Epithelial cell of prostate (primary cell): ENCODE results near the gene OR2C1.

Experiments
- DNase-seq: peaks from one replicate; pipeline ENCODE4 v3.0.0-alpha.2; 2011; ENCODE audit warnings: low read depth, low spot score
- H3K27ac ChIP-seq: fragments of 450-650 bp; 2 replicates; pipeline ENCODE4 v1.5.1; 2017; ENCODE audit warnings: mild to moderate bottlenecking

OR2C1 gene

DNA sequence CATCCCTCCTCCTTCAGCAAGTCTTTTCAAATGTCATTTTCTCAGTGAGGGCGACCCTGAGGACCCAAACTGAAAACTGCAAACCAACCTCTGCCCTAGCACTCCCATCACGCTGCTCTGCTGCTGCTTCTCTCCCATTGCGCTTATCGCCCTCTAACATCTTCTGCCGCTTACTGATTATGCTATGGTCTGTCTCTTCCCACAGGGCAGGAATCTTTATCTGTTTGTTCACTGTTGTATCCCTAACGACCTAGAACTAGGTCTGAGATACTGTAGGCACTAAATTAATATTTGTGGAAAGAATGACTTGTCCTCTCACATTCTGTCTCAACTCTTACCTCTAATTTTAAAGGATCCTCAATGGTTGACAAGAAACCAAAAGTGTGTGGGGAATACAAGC, 32.6 kb downstream of the OR2C1 start:
- DNase-seq, result no peak
- H3K27ac ChIP-seq, result no peak overlapping the region

DNA sequence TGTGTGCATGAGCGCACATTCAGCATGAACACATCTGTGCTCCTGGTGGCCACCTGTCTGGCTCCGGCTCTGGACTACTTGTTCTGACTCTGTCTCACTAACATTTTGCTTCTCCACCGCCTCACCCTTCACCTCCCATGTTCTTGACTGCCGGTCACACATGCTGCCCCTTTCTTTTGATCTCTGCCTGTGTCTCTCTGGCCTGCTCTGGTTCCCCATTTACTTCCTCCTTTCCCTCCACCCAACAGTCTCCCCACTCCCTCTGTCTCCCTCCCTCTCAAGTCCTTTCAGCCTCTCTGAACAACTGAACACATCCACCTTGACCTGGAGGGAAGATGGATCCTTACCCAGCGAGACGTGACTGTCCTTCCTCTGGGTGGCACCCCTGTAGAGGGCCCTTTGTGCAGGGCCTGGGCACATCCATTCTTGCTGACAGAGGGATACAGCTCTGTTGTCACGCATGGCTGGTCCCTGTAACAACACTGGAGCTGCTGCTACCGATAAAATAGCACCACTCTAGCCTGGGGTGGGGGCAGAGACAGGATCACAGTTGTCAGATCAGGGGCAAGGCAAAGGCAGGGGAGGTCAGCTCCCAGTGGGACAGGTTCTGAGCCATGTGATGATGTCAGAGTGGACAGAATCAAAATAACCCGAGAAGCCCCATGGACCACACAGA, 34.1 kb downstream of the OR2C1 start:
- DNase-seq, result no peak
- no peak overlapping the region for H3K27ac ChIP-seq

DNA sequence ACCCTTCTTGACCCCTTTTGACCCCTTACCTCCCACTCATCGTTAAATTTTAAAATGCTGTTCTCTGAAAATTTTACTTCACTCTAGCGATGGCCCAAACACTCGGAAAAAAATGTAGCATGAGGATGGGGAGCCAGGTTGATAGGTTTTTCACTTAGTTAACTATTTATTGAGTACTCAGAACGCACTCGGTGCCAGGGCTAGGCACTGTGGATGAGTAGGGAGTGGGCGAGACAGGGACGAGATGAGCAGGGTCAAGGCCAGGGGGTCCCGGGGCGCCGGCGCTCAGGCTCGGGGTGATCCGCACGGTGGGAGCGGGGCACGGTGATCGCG, 44.7 kb downstream of the OR2C1 start:
- no peak for DNase-seq
- H3K27ac ChIP-seq, result peak overlapping the region; percentile 75

DNA sequence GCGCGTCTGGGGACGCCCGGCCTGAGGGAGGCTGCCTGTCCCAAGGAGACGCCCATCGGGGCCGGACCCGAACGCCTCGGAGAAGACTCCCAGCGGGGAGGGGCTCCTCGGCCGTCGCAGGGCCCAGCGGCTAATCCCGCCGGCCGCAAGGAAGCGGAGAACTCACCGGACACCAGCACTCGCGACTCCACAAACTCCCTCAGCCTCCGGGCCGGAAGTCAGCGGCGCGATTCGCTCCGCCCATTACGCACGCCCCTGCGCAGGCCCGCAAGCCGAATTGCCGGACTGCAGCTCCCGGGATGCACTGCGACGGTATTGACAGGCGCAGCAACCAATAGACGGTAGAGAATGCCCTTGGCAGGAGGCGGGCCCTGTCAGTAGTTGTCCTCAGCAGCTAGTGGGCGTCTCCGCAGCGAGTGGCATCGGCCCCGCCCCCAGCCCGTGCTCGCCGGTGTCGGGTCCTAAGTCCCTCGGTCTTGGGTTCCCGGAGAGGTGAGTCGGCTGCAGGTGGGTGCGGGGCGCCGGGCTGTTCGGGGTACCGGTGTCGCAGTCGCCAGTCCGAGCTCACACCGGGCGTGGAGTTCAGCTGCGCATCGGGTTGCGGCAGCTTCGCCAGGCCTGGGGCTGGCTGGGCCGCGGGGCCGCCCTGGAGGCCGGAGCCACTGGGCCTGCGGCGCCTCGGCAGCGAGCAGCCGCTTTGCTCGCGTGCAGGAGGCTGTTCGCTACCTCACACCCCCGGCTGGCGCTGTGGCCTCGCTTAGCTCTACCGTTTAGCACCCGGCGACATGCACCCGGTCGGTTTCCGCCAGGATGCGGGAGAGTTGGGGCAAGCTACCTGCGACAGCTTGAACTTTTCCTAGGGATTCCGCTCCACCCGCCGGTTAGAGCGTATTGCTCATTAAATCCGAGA, 45.3 kb downstream of the OR2C1 start, which contains the start of the genes ZNF174 and ZSCAN32:
TSS of gene ZNF174 (plus strand) at position 437 of the 910 bp plus-strand sequence. CDS start 790 bp downstream, outside the sequence.
TSS of gene ZSCAN32 (minus strand) at position 226 of the 910 bp plus-strand sequence. CDS start 3,447 bp downstream, outside the sequence.
- DNase-seq, result peak; percentile 95
- peak within 1 kb of the TSS; percentile 75 for H3K27ac ChIP-seq

DNA sequence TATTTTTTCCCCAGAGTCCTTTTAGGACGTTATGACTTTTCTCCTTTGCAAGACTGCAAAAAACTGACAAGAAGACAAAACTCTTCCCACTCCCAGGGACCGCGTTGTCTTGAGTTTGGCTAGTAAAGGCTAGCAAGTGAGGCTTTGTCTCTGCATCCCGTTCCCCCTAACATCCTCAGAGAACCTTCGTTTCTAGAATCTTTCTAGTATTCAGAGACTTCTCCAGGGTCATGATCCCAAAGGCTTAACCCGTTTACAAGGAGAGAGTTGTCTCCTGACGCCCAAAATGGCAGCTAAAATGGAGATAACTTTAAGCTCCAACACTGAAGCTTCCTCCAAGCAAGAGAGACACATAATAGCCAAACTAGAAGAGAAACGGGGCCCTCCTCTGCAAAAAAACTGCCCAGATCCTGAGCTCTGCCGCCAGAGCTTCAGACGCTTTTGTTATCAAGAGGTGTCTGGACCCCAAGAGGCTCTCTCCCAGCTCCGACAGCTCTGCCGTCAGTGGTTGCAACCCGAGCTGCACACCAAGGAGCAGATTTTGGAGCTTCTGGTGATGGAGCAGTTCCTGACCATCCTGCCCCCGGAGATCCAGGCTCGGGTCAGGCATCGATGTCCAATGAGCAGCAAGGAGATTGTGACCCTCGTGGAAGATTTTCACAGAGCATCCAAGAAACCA, 46.2 kb downstream of the OR2C1 start:
- DNase-seq, result no peak
- H3K27ac ChIP-seq, result peak overlapping the region; percentile 75
